HG03565 (cell line): ENCODE measurements around the gene ANO2.
"Not testable (repeated sequence)": the region's sequence is repeated elsewhere in the genome, so short reads cannot be mapped to it uniquely, and the experiment has no call there.

Experiments
- ATAC-seq: cut with Tn5 transposase; IDR thresholded peaks from one replicate; pipeline ENCODE4 v1.9.1; 2021; ENCODE audit warnings: mild to moderate bottlenecking, moderate library complexity; ENCODE audit not compliant: unreplicated experiment

Gene ANO2

DNA sequence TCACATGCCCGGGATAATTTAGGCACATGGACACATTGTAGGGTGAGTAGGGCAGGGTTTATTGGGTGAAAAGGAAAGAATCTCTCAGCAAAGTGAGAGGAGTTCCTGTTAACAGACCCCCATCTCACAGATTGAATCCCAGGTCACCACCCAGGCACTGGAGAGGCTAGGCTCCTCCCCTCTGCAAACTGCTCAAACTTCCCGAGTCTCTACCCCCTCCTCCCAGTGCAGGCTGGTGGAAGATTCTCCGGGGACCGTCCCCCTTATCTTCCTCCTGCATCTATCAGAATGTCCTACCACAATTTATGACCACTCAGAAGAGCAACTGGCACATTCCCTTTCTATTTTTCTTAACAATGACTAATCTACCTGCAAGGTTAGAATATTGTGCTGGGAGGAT lies 387.2 kb downstream of the ANO2 start:
- ATAC-seq = no peak

DNA sequence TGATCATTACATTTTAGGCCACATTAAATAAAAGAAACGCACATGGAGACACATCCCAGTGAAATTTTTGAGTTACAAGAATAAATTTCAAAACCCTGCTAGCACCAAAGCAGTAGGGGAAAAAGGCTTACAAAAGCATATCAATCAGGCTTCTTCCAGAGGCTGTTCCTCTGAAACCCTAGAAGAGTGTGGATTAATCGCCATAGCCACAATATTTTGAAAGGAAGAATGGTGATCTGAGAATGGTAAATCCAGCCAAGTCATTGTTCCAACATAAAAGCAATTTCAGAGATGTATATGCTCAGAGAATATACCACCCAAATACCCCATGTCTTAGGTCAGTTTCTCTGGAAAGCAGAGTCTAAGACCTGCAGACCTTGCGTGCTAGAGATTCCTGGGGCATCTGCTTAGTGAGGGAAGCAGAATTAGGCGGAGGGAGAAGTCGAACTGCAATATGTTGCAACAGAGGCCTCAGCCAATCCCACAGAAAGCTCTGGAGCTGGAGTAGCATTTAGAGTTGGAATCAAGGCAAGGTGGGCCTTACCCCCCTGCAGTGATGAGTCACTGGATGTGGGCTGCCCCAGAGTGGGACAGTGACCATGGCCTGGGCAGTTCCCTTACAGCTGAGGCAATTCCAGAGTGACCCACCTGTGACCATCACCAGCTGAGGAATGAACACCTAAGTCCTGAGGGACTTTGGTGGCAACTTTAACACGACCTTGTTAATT lies 387.9 kb downstream of the ANO2 start:
- no peak for ATAC-seq

DNA sequence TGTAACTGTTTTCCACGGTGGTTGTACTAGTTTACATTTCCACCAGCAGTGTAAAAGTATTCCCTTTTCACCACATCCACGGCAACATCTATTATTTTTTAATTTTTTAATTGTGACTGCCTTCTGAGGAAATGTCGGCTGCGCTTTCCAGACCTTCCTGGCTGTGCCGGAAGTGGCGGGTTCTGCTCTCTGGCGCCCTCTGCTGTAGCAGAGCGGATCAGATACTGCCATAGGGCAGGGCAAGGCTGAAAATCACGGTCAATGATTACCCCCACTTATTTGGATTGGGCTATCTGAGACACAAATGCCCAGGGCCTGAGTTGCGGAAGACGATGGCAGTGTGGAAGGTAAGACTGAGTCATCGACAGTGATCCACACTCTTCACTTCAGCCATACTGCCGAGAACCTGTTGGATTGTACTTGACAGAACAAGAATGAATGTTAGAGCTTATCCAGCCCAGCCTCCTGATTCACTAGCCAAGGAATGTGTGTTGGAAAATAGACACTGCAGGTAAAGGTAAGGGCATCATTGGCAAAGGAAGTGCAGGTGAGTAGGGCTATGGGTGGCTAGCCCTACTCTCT lies 388.9 kb downstream of the ANO2 start:
- no peak for ATAC-seq

DNA sequence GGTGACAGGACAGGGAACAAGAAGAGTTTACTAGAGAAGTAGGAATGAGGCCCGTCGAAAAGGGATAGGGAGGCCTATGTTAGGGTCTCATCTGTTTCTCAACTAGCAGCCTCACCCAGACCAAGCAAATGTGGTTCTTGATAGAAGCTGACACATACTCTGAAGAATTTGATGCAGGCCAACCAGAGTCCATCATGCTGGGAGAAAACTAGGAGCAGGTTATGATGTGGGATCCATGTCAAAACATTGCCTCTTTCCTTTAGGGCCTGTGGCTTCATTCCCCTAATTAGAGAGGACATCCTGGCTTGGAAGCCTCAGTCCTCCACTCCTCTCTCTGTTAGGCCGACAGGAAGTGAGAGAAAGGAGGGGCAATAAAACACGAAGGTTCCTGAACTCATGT lies 390.3 kb downstream of the ANO2 start:
- ATAC-seq = no peak

DNA sequence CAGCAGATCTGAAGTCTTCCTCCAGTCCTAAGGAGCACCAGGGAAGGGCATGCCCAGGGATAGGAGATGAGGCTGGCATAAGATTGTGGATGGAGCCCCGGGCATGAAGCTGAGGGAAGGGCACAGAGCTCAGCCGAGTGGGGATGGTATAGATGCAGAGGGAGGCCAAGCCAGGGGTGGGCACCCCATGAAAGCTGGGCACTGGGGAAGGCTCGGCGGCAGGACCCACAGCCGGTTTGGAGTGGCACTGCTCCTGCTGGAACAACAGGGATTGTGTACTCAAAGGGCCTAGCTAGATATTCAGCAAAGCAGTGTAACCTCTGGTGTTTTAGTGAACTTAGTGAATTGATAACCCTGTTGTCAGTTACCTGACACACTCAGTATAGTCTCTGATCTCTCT lies 396.0 kb downstream of the ANO2 start:
- no peak for ATAC-seq

DNA sequence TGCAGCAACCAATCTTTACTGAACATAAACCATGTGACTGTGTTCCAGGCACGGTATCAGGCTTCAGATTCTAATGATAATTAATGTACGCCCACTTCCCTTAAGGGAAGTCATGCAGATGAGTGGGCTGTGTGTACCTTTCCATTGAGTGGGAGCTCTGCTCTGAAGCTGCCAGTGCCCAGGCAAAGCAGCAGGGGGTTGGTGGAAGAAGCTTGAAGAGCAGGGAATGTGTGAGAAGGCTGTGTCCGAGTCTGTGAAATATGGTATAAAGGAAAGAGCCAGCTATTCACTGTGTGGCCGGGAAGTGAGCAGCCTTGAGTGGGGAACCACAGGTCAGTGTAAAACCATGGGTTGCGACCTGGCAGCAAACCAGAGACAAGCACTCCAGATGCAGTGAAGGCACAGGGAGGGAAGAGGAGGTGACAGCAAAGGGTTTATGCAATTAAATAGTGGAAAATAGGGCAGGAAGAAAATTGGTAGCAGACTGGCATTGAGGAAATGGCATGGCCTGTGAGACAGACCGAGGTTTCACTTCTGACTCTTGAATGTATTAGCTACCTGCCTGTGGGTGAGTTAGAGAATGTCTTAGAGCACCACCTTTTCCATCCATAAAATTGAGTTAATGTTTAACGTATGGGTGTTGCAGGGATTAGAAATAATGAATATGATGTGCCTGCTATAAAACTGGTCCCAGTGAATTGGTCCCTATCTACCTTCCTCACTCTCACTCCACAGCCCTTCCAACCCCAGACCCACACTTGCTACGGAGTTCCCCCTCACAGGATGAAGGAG lies 396.7 kb downstream of the ANO2 start:
- ATAC-seq = no peak

DNA sequence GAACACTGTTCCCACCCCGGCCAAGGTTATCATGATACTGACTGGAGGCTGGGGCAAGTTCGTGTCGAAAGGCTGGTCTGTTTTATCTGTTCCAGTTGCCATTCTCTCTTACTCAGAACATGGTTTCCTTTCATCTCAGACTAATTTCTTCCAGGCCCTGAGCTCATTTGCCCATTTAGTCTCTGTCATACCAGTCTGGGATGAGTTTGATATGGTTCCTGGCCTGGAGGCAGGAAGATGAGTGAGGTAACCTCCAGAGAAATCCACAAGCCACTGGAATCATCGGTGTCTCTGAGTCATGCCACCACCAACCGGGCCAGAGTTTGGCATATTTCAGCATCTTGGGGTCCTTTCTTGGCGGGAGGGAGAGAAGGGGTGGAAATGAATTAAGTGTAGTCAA lies 398.4 kb downstream of the ANO2 start:
- ATAC-seq = no peak

DNA sequence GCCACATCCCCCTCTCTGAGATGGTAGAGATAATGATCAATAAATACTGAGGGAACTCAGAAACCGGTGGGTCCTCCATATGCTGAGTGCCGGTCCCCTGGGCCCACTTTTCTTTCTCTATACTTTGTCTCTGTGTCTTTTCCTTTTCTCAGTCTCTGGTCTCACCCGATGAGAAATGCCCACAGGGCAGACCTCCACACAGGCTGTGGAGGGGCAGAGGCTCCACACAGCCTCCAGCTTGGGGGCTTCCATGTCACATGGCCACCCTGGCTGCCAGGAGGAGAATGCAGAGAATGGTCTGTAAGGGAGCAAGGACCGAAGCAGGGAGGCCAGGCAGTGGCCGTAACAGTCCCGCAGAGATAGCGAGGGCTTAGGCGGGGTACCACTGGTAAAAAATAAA lies 407.3 kb downstream of the ANO2 start:
- no peak for ATAC-seq

DNA sequence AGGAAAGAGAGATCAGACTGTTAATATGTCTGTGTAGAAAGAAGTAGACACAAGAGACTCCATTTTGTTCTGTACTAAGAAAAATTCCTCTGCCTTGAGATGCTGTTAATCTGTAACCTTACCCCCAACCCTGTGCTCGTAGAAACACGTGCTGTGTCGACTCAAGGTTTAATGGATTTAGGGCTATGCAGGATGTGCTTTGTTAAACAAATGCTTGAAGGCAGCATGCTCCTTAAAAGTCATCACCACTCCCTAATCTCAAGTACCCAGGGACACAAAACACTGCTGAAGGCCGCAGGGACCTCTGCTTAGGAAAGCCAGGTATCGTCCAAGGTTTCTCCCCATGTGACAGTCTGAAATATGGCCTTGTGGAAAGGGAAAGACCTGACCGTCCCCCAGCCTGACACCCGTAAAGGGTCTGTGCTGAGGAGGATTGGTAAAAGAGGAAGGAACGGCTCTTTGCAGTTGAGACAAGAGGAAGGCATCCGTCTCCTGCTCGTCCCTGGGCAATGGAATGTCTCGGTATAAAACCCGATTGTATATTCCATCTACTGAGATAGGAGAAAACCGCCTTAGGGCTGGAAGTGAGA lies 407.9 kb downstream of the ANO2 start:
- not testable (repeated sequence) for ATAC-seq

DNA sequence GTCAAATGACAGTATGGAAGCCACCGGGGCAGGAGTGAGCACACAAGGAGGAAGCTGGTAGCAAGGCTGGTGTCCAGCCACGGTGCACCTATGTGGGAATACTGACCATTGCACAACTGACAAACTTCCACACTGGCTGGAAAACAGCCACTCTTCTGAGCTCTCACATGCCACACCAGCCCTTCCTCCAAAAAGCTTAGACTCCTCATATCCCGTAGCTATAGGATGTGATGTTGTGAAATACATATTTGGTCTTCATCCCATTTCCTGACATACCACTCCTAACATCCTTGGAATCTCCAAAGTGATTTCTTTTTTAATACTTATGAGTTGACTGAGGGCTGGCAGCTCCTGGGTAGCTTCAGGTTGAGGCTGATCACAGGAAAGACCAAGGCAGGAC lies 409.5 kb downstream of the ANO2 start:
- no peak for ATAC-seq

DNA sequence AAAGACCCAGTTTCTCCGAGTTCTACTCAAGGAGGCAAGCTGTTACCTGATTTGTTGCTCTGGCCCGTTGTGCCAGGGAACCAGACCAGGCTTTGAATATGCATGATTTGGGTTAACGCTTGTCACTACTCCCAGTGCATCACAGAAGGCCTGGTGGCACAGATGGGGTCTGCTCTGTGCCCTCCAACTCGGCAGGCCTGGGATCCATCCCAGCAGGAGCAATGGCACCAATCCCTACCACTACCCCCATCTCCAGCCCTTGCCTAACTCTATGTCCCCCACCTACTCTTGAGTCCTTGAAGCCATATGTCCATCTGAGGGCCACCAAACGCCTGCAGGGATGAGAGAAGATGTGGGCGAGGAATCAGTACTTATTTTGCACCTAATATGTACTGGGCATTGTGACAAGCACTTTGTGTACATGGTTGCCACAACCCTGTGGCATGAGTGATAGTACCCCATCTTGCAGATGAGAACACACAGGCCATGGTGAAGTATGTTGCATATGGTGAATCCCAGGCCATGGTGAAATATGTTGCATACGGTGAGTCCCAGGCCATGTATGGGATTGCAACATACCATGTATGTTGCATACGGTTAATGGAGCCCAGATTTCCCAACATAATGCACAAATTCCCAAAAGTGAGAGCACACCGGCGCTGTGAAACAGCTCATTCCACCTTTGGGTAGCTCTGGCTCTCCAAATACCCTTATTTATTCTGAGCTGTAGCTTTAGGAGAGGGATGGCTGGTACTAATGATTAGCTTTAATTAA lies 410.4 kb downstream of the ANO2 start:
- no peak for ATAC-seq

DNA sequence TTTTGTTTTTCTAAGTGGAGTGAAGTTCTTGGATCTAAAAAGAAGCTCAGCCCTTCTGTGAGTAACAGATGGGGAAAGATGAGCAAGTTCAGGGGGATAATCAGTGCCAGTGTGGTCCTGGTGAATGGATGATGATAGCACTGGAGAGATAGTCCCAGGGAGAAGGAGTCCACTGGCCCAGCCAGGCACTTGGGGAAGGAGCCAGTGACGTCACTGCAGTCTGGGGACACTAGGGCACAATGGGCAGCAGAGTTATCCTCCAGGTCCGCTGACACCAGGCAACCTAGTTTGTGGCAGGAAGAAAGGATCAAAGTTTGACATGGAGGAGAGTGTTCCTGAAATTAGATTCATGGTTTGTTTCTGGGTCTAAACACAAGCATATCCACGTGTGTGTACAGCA lies 411.7 kb downstream of the ANO2 start:
- no peak for ATAC-seq

DNA sequence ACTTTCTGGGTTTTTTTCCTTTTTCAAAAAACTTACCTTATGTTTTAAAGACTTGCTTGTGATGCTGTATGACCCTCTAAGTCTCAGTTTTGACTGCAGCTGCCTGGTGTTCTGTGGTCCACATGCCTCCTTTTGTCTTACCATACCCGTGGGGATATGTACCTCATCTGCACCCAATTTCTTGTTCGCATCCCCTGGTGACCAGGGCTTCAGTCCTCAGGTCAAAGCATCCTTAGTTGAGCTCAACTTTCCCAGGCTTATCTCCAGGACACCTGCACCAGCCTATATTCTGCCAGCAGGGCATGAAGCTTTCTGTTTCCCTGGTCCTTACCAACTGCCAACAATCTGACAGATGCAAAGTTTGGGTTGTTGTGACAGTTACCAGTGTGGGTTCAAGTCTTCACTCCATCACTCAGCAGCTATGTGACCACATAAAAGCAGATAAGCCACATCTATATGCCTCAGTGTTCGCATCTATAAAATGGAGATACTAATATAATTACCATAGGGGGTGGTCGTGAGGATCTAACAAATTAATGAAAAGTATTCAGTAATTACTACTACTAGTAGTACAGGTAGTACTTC lies 419.2 kb downstream of the ANO2 start:
- no peak for ATAC-seq

DNA sequence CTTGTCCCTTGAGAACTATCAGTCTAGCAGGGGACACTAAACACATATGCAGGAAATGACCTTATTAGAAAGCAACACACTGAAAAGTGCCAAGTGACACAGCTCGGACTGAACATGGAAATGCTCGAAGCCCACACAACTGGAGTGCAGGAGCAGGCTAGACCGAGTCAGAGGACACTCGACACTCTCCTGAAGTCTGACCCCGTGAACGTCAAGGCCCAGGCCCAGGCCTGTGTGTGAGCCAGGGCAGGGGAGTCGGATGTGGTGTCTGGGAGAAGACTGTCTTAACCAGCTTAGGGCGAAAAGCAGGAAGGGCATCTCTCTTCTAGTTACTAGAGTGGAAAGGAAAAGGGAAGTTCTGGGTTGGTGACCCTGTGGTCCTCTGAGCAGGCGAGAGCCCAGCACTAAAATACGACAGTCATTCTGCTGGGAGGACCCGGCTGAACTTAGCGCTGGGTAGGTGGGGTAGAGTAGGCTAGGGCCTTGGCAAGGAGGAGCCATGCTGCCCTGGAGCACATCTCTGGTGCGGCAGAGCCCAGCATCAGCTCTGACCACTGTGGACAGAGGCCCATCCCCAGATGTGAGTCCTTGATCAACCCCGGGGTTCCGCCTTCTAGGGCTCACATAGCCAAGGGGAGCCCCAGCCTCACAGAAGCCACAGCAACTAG lies 420.2 kb downstream of the ANO2 start:
- no peak for ATAC-seq

DNA sequence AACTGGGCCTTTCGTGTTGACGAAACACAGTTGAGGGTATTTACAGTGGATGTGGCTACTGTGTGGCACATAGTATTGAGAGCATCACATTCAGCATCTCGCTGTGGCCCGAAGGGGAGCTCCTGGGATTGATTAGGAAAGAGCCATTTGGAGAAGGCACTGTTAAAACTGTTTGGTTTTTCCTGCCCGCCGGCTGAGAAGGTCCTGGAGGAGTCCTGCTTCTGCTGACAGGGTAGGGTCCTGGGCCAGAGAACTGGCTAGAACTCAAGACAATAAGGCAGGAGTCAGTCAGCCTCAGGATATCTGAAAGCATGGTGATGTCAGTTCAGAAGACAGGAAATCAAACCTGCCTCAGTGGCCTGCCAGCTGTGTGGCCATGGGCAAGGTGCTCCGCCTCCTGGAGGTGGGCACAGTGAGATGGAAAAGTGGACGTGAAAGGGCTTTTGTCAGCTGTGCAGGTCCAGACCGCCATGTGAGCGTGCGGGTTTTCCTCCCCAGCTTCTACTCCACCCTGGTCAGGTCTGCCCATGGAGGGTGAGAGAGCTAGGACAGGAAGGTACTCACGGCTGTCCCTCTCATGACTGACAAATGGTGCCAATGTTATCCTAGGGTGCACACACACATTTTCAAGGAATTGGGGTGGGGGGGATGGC lies 420.8 kb downstream of the ANO2 start:
- no peak for ATAC-seq

DNA sequence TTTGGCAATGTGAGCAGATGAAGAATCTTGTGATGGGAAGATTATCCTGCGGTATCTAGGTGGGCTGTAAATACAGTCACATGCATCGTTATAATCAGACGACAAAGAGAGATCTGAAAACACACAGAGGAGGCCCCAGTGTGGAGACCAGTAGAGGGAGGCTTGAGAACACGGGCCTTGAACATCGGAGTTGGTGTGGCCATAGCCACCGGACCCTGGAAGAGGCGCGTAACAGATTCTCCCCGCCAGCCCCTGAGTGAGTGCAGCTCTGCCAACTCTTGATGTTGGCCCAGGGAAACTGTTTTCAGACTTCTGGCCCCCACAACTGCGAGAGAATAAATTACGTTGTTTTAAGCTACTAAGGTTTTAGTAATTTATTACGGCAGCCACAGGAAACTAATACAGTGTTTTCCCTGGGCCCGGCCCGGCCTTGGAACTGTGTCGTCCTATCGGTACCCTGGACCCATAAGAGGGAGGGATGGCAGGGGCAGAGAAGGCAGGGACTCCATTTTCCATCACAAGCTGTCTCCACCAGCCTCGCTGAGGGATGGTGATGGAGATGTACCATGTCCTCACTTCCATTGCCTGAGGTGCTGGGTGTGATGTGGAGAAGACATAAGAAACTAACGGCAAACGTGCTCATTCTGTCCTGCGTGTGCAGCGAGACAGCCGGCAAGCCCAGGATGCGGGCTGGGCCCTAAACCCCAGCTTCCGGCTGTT lies 421.5 kb downstream of the ANO2 start:
- ATAC-seq = no peak

DNA sequence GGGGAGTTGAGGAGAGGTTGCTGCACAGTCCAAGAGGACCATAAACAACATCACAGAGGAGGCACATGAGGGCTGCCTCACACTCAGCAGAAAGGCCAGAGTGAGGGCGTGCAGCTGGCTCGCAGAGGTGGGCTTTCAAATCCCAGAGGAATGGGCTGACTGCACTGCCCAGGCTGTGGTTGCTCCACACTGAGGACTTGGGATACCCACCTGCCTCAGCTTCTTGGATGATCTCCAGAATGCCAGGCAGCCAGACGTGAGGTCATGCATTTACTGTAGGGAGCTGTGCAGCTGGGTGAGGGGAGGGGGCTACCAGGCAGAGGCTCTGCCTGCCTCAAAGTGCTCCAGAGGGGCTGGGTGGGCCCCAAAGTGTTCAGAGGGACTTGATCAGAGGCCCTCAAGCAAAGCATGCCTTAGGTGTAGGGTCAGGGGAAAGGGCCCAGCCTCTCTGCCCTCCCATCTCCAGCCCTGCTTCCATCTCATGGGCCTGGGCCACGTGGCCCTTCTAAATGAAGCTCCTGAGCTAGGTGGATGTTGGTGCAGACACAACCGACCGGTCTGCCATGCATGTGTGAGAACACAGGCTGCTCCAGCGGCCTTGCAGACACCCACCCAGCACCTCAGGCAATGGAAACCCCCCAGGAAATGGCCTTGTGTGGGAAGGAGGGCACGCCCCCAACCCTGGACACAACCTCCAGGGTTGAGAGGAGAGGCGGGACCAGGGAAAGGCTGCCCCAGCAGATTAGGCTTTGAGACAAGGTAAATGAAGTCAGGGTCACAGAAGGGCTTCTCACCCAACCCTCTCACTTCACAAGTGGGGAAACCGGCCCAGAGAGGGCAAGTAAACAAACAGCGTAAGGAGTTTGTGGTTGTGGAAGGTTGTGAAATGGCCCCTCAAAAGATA lies 422.4 kb downstream of the ANO2 start:
- no peak for ATAC-seq
